ENCODE measurements around the gene KNTC1.
"Not testable (repeated sequence)": the region's sequence is repeated elsewhere in the genome, so short reads cannot be mapped to it uniquely, and the experiment has no call there.

Gene KNTC1

DNA sequence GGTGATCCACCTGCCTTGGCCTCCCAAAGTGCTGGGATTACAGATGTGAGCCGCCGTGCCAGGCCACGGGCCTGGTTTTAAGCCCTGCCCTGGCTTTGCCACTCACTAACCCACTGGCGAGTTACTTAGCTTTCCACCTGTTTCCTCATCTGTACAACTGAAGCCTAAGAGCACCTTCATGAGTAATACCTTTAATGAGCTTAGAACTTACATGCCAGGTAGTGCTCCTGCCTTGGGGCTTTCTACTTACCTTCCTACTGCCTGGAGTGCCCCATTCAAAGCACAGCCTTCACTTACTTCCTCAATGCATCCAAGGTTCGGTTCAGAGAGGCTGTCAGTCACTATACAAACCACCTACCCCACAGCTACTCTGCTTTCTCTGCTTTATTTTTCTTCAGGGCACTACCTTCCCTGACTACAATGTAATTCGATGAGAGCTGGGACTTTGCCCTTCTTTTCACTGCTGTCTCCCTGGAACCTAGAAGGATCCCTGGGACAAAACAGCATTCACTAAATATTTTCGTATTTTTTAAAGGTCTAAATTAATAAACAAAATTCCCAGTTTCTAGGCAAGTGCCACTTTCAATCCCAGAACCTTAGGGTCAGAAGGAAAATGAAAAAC, 40.1 kb upstream of the KNTC1 start:
- no peak for DNase-seq (ENCODE audit: low read depth)
- no peak overlapping the region for H3K4me3 ChIP-seq (ENCODE audit: control insufficient read depth, low read depth, low read length)
- TF ChIP-seq, protein P1, sequence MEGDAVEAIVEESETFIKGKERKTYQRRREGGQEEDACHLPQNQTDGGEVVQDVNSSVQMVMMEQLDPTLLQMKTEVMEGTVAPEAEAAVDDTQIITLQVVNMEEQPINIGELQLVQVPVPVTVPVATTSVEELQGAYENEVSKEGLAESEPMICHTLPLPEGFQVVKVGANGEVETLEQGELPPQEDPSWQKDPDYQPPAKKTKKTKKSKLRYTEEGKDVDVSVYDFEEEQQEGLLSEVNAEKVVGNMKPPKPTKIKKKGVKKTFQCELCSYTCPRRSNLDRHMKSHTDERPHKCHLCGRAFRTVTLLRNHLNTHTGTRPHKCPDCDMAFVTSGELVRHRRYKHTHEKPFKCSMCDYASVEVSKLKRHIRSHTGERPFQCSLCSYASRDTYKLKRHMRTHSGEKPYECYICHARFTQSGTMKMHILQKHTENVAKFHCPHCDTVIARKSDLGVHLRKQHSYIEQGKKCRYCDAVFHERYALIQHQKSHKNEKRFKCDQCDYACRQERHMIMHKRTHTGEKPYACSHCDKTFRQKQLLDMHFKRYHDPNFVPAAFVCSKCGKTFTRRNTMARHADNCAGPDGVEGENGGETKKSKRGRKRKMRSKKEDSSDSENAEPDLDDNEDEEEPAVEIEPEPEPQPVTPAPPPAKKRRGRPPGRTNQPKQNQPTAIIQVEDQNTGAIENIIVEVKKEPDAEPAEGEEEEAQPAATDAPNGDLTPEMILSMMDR (conservative IDR thresholded peaks at IDR 0.05; ENCODE audit: control insufficient read depth, insufficient read depth, low read depth, low read length) = no peak

GRCh38 chr12:122487807-122488206, 39.2 kb upstream of the KNTC1 start:
- not testable (repeated sequence) for H3K4me3 ChIP-seq (ENCODE audit: control insufficient read depth, low read depth, low read length); DNase-seq (ENCODE audit: low read depth)

- H3K4me3 ChIP-seq (ENCODE audit: control insufficient read depth, low read depth, low read length) = no peak overlapping the region
- DNase-seq (ENCODE audit: low read depth) = no peak
- TF ChIP-seq, protein P1 (conservative IDR thresholded peaks at IDR 0.05; ENCODE audit: control insufficient read depth, insufficient read depth, low read depth, low read length) = no peak
Measured at GRCh38 chr12:122489038-122489437, 38.0 kb upstream of the KNTC1 start.

- no peak overlapping the region for H3K4me3 ChIP-seq (ENCODE audit: control insufficient read depth, low read depth, low read length)
- DNase-seq (ENCODE audit: low read depth) = no peak
Measured at GRCh38 chr12:122491991-122492390, 35.1 kb upstream of the KNTC1 start.

GRCh38 chr12:122493222-122493621, 33.8 kb upstream of the KNTC1 start:
- not testable (repeated sequence) for H3K4me3 ChIP-seq (ENCODE audit: control insufficient read depth, low read depth, low read length); DNase-seq (ENCODE audit: low read depth)

More at GRCh38 chr12:122491991-122492390, 35.1 kb upstream of the KNTC1 start:
- TF ChIP-seq, protein P1 (conservative IDR thresholded peaks at IDR 0.05; ENCODE audit: control insufficient read depth, insufficient read depth, low read depth, low read length) = no peak

- DNase-seq (ENCODE audit: low read depth) = no peak
- H3K4me3 ChIP-seq (ENCODE audit: control insufficient read depth, low read depth, low read length) = no peak overlapping the region
- TF ChIP-seq, protein P1 (conservative IDR thresholded peaks at IDR 0.05; ENCODE audit: control insufficient read depth, insufficient read depth, low read depth, low read length) = no peak
Measured at GRCh38 chr12:122495258-122495657, 31.8 kb upstream of the KNTC1 start.

DNA sequence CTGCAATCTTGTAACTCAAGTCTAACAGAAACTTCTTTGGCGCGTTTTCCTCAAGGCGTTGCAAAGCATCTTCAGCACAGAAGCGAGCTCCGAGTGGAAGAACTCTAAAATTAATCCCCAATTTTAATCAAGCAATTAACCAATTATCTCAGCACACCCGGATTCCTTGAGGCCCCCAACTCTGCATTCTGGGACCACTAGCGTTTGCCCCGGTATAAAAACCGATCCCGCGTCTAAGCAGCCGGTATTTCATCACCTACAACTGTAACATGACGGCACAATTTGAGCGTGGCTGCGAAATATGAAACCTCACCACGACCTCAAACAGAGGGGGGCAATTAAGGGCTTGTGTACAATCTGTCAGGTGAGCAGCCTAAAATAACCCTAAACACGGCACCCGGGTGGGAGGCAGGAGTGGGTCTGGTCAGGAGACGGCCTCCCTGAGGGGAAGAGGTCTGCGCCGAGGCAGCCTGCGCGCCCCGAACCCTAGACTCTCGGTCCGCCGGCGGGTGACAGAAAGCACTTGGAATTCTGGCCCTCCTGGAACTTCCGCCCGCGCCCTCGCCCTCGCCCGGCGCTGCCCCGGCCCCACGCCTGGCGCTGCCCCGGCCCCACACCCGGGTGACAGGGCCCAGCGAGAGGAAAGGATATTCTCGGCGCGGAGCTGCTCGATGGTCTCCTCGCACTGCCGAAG, 26.9 kb upstream of the KNTC1 start:
- TF ChIP-seq, protein P1 (conservative IDR thresholded peaks at IDR 0.05; ENCODE audit: control insufficient read depth, insufficient read depth, low read depth, low read length) = no peak
- H3K4me3 ChIP-seq (ENCODE audit: control insufficient read depth, low read depth, low read length) = peak overlapping the region; percentile 76
- DNase-seq (ENCODE audit: low read depth) = peak; percentile 75

All from fibroblast of mammary gland (primary cell).